ENCODE data around the gene TRAF4. TPM values are rescaled to one million over a fixed set of nuclear protein-coding genes. Genes with fewer than 3 reads are reported as not detected.

The TRAF4 gene
- polyA plus RNA-seq, 3 donors, result 0.33 to 38.0 (median 1.0) TPM

- DNase-seq, result no peak
- H3K9ac ChIP-seq (ENCODE audit: insufficient read depth, low read length, poor library complexity, severe bottlenecking), result no peak overlapping the region
- Mint-ChIP-seq H3K27ac (no peak overlapping the region), H3K4me3 (no peak overlapping the region), H3K36me3 (peaks cover 5 to 11% of the 10 kb centered on the region in 2 donors), H3K9me3 (peaks cover 0 to 2% (median 0%) of the 10 kb centered on the region in 7 donors), H3K4me1 (peaks cover 6% of the 10 kb centered on the region), H3K27me3 (ENCODE audit: low read depth in 3 of 3) (no peaks in the 10 kb centered on the region)
- no peak overlapping the region for H3K27ac ChIP-seq (ENCODE audit: low read depth in 1 of 2, low read length in 2 of 2)
- no peak overlapping the region for H3K4me2 ChIP-seq (replicated peaks; ENCODE audit: extremely low read depth, low read length, poor library complexity, severe bottlenecking)
- H3K4me3 ChIP-seq (replicated peaks in 1 of 3; ENCODE audit: low read depth in 2 of 3, low read length in 3 of 3), result no peak overlapping the region
- TF ChIP-seq CTCF (IDR thresholded peaks at IDR 0.05), result no peak
- no peaks in the 10 kb centered on the region for H3K27me3 ChIP-seq (ENCODE audit: control insufficient read depth in 2 of 2, insufficient read depth in 2 of 2, low read length in 2 of 2)
- H3K4me1 ChIP-seq (ENCODE audit: control insufficient read depth in 1 of 2, insufficient read depth in 2 of 2, low read length in 2 of 2), result no peaks in the 10 kb centered on the region
- no CpG with 5 or more reads among the region's 2 CpGs for WGBS (ENCODE audit: insufficient coverage)
- H3K36me3 ChIP-seq (replicated peaks in 1 of 2; ENCODE audit: control insufficient read depth in 1 of 2, insufficient read depth in 2 of 2, low read length in 2 of 2), result peaks cover 0 to 3% of the 10 kb centered on the region in 2 donors
- peaks cover 17% of the 10 kb centered on the region for H4K20me1 ChIP-seq (ENCODE audit: insufficient read depth, low read length)
- intact Hi-C loops (cut with micrococcal nuclease), result no loop called here
- peaks cover 2% of the 10 kb centered on the region for H3K79me2 ChIP-seq (ENCODE audit: insufficient read depth, low read length)
- H2AFZ ChIP-seq (ENCODE audit: insufficient read depth, low read depth, low read length, poor library complexity, severe bottlenecking), result no peak overlapping the region
- no peaks in the 10 kb centered on the region for H3K9me3 ChIP-seq (replicated peaks in 1 of 2; ENCODE audit: control insufficient read depth in 1 of 2, insufficient read depth in 1 of 2, low read length in 2 of 2)
Observed at GRCh38 chr17:28796062-28796461, 52.3 kb downstream of the TRAF4 start.

Small RNA genes lying within 50 kb of the gene (small RNA-seq; reads per million reads assigned to genes)
- not detected for gene SNORD42A (ENCODE audit: insufficient read length, low read depth)
- 1.2 reads per million for gene SNORD42B (ENCODE audit: insufficient read length, low read depth)
- not detected for gene SNORD4A (ENCODE audit: insufficient read length, low read depth)
- gene SNORD4B (ENCODE audit: insufficient read length, low read depth), result not detected

Other genes starting within 250 kb of the TRAF4 start
- gene FOXN1, start 237.7 kb upstream of the TRAF4 start, polyA plus RNA-seq, result not detected
- gene UNC119, start 191.4 kb upstream of the TRAF4 start, polyA plus RNA-seq, result 100 to 1,000 TPM in 1 of 3 donors, 10 to 100 TPM in 2; 77.5 to 189 (median 80.2) TPM
- 10 to 100 TPM; 59.4 to 87.5 (median 84.9) TPM for gene PIGS, start 172.5 kb upstream of the TRAF4 start, polyA plus RNA-seq
- gene ALDOC, start 167.1 kb upstream of the TRAF4 start, polyA plus RNA-seq, result 10 to 100 TPM in 1 of 3 donors, 1 to 10 TPM in 2; 7.1 to 10.6 (median 9.8) TPM
- 1 to 10 TPM in 1 of 3 donors, not detected in 2; 7.7 TPM for gene SPAG5, start 145.0 kb upstream of the TRAF4 start, polyA plus RNA-seq
- gene RSKR, start 129.8 kb upstream of the TRAF4 start, polyA plus RNA-seq, result 10 to 100 TPM in 1 of 3 donors, not detected in 2; 33.2 TPM
- gene BLTP2, start 98.9 kb upstream of the TRAF4 start, polyA plus RNA-seq, result 10 to 100 TPM; 46.8 to 69.2 (median 53.2) TPM
- gene SDF2, start 82.1 kb upstream of the TRAF4 start, polyA plus RNA-seq, result 100 to 1,000 TPM in 1 of 3 donors, 10 to 100 TPM in 2; 52.9 to 103 (median 84.5) TPM
- 10 to 100 TPM in 1 of 3 donors, 1 to 10 TPM in 2; 3.8 to 33.9 (median 7.8) TPM for gene SUPT6H, start 81.8 kb upstream of the TRAF4 start, polyA plus RNA-seq
- gene PROCA1, start 32.1 kb upstream of the TRAF4 start, polyA plus RNA-seq, result 1 to 10 TPM in 1 of 3 donors, under 1 TPM in 2; 0.31 to 8.9 (median 0.78) TPM
- gene RAB34, start 26.1 kb upstream of the TRAF4 start, polyA plus RNA-seq, result 10 to 100 TPM; 66.7 to 93.3 (median 79.1) TPM
- 1,000 to 10,000 TPM in 2 of 3 donors, 100 to 1,000 TPM in 1; 542 to 1,304 (median 1,152) TPM for gene RPL23A, start 24.0 kb upstream of the TRAF4 start, polyA plus RNA-seq
- under 1 TPM in 1 of 3 donors, not detected in 2; 0.79 TPM for gene TLCD1, start 17.8 kb upstream of the TRAF4 start, polyA plus RNA-seq
- 1 to 10 TPM; 2.7 to 9.6 (median 3.1) TPM for gene NEK8, start 15.2 kb upstream of the TRAF4 start, polyA plus RNA-seq
- gene FAM222B, start 98.8 kb downstream of the TRAF4 start, polyA plus RNA-seq, result 1 to 10 TPM; 1.5 to 8.6 (median 1.9) TPM
- gene ERAL1, start 111.0 kb downstream of the TRAF4 start, polyA plus RNA-seq, result 10 to 100 TPM; 27.7 to 34.5 (median 33.8) TPM
- 100 to 1,000 TPM; 138 to 271 (median 244) TPM for gene FLOT2, start 153.7 kb downstream of the TRAF4 start, polyA plus RNA-seq
- 1 to 10 TPM; 3.7 to 4.5 (median 3.8) TPM for gene DHRS13, start 159.1 kb downstream of the TRAF4 start, polyA plus RNA-seq
- 10 to 100 TPM in 1 of 3 donors, 1 to 10 TPM in 2; 1.4 to 62.5 (median 2.5) TPM for gene PHF12, start 207.5 kb downstream of the TRAF4 start, polyA plus RNA-seq